ENCODE results near the gene PI4KB. TPM values are rescaled to one million over a fixed set of nuclear protein-coding genes. Genes with fewer than 3 reads are reported as not detected.
A peak's percentile ranks its signal among the peaks of the same experiment; 100 is the strongest.

Gene PI4KB
- total RNA-seq, 4 donors from 2014 or later = 69.9 to 100 (median 72.3) TPM

GRCh38 chr1:151370211-151370911, 43.1 kb upstream of the PI4KB start:
- H3K4me1 ChIP-seq = peaks cover 0 to 57% (median 38%) of the 10 kb centered on the region in 4 donors
- peaks cover 0 to 15% (median 0%) of the 10 kb centered on the region in 3 donors for H3K36me3 ChIP-seq
- 49 to 56% methylated on average over 6 of the region's 6 CpGs for WGBS, 2 donors
- TF ChIP-seq EP300 (IDR thresholded peaks at IDR 0.05) = no peak
- no peak for TF ChIP-seq POLR2A (IDR thresholded peaks at IDR 0.05)
- TF ChIP-seq, protein P1, sequence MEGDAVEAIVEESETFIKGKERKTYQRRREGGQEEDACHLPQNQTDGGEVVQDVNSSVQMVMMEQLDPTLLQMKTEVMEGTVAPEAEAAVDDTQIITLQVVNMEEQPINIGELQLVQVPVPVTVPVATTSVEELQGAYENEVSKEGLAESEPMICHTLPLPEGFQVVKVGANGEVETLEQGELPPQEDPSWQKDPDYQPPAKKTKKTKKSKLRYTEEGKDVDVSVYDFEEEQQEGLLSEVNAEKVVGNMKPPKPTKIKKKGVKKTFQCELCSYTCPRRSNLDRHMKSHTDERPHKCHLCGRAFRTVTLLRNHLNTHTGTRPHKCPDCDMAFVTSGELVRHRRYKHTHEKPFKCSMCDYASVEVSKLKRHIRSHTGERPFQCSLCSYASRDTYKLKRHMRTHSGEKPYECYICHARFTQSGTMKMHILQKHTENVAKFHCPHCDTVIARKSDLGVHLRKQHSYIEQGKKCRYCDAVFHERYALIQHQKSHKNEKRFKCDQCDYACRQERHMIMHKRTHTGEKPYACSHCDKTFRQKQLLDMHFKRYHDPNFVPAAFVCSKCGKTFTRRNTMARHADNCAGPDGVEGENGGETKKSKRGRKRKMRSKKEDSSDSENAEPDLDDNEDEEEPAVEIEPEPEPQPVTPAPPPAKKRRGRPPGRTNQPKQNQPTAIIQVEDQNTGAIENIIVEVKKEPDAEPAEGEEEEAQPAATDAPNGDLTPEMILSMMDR (IDR thresholded peaks at IDR 0.05) = no peak
- H3K27me3 ChIP-seq = no peaks in the 10 kb centered on the region
- DNase-seq (ENCODE audit: low spot score in 2 of 2) = no peak
- H3K4me3 ChIP-seq = no peak overlapping the region
- H3K27ac ChIP-seq = peak overlapping the region in 3 of 4 donors; percentile 47 to 80 (median 69)
- H3K9me3 ChIP-seq = no peaks in the 10 kb centered on the region

- no peak for DNase-seq (ENCODE audit: low spot score in 2 of 2)
These were observed 42.4 kb upstream of the PI4KB start for GRCh38 chr1:151369621-151370048.

DNA sequence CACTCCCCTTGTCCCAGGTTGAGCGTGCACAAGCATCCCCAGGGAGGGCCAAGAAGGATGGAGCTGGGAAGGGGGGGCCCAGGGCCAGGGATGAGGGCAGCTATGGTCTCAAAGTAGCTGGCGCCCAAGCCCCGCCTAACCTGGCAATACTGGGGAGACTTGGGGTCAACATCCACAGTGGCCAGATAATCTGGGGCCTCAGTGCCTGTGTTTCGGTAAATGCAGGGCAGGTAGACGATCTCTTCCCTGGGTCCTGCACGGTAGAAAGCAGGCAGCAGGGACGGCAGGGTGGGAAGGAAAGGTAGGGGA, 42.0 kb upstream of the PI4KB start:
- H3K4me1 ChIP-seq = peaks cover 0 to 57% (median 38%) of the 10 kb centered on the region in 4 donors
- H3K36me3 ChIP-seq = peaks cover 0 to 26% (median 0%) of the 10 kb centered on the region in 3 donors
- TF ChIP-seq, protein P1 (IDR thresholded peaks at IDR 0.05) = no peak
- TF ChIP-seq POLR2A (IDR thresholded peaks at IDR 0.05) = no peak
- no peak for TF ChIP-seq EP300 (IDR thresholded peaks at IDR 0.05)
- H3K4me3 ChIP-seq = no peak overlapping the region
- H3K27ac ChIP-seq = peak overlapping the region in 1 of 4 donors; percentile 80
- WGBS, 2 donors = 85% methylated on average over 7 of the region's 7 CpGs
- no peak for DNase-seq (ENCODE audit: low spot score in 2 of 2)
- H3K9me3 ChIP-seq = no peaks in the 10 kb centered on the region
- no peaks in the 10 kb centered on the region for H3K27me3 ChIP-seq

More at GRCh38 chr1:151369621-151370048, 42.4 kb upstream of the PI4KB start:
- Histone ChIP-seq H3K27me3 (no peaks in the 10 kb centered on the region), H3K27ac (peak overlapping the region in 3 of 4 donors; percentile 47 to 80 (median 69)), H3K9me3 (no peaks in the 10 kb centered on the region), H3K4me1 (peaks cover 0 to 57% (median 38%) of the 10 kb centered on the region in 4 donors), H3K4me3 (no peak overlapping the region), H3K36me3 (peaks cover 0 to 23% (median 0%) of the 10 kb centered on the region in 3 donors)
- TF ChIP-seq POLR2A (IDR thresholded peaks at IDR 0.05) (no peak), EP300 (IDR thresholded peaks at IDR 0.05) (no peak)
- TF ChIP-seq, protein P1 (IDR thresholded peaks at IDR 0.05) = no peak
- WGBS, 2 donors = 65 to 74% methylated on average over 13 to 15 of the region's 15 CpGs

DNA sequence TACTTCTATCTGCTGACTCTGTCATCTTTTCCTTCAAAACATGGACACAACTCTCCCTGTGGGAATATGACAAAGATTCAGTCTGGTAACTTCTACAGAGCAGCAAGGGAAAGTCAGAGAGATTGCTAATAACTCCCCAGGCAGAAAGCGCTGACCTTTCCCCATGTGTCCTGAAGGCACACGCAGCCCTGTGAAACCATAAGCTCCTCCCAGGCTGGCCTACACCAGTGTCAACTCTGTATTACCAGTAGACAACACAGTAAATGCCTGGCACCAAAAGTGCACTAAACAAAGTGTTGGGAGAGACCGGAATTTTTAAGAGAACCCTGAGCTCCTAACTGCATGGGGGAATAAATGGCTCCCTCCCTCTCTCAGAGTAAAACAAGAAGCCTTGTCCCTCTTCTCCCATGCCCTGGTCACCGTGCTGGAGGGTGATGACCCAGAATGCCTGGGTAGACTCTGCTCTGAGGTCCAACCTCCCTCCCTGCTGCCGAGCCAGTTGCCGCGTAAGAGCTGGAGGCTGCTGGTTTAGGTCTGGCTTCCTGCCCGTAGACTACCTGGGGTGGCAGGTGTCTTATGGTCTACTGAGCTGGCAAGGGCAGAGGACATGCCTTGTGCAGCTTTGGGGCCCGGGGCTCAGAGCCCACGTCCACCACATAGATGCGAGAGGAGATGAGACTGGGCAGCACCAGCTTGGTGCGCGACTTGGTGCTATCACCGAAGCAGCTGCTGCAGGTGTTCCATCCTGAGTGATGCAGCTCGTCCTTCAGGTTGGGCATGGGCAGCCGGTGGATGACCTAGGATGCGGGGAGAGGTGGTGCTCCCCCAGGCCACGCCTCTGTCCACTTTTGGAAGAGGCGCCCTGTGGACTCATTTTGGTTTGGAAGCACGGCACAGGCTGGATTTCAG, 41.4 kb upstream of the PI4KB start:
- H3K4me1 ChIP-seq = peaks cover 0 to 57% (median 38%) of the 10 kb centered on the region in 4 donors
- TF ChIP-seq, protein P1 (IDR thresholded peaks at IDR 0.05) = no peak
- TF ChIP-seq EP300 (IDR thresholded peaks at IDR 0.05) (no peak), POLR2A (IDR thresholded peaks at IDR 0.05) (no peak)
- H3K27me3 ChIP-seq = no peaks in the 10 kb centered on the region
- H3K9me3 ChIP-seq = no peaks in the 10 kb centered on the region
- H3K36me3 ChIP-seq = peaks cover 0 to 32% (median 0%) of the 10 kb centered on the region in 3 donors
- 87 to 91% methylated on average over 17 of the region's 20 CpGs for WGBS, 2 donors
- no peak for DNase-seq (ENCODE audit: low spot score in 2 of 2)
- H3K27ac ChIP-seq = peak overlapping the region in 1 of 4 donors; percentile 52
- H3K4me3 ChIP-seq = no peak overlapping the region
